Calu3 (cell line): ENCODE measurements around the gene TNFRSF25. TPM values are rescaled to one million over a fixed set of nuclear protein-coding genes. Genes with fewer than 3 reads are reported as not detected.

Experiments
- BruUV-seq: library from RNA; stranded (reverse); fragments of 400-500 nt; replicated peaks from 2 replicates; lab custom pipeline; 2021; lab: Mats Ljungman, UMichigan
- CTCF ChIA-PET: fragments of 300-600 bp; sonication (Branson Sonifier 250); formaldehyde crosslinking; loops from one replicate; lab custom pipeline; 2022; ENCODE audit warnings: antibody characterized with exemption; lab: Charles Lee
- DNase-seq: peaks from one replicate; pipeline ENCODE4 v3.0.0; 2022
- H3K27ac Mint-ChIP-seq: one replicate; pipeline ENCODE4 v1.8.0; 2022; ENCODE audit warnings: mixed read lengths; ENCODE audit not compliant: unreplicated experiment
- H3K27me3 Mint-ChIP-seq: one replicate; pipeline ENCODE4 v1.8.0; 2022; ENCODE audit warnings: mixed read lengths; ENCODE audit not compliant: unreplicated experiment
- H3K36me3 Mint-ChIP-seq: one replicate; pipeline ENCODE4 v1.8.0; 2022; ENCODE audit warnings: mild to moderate bottlenecking, moderate library complexity, mixed read lengths; ENCODE audit not compliant: insufficient read depth, unreplicated experiment
- H3K4me1 Mint-ChIP-seq: one replicate; pipeline ENCODE4 v1.8.0; 2022; ENCODE audit warnings: mild to moderate bottlenecking, low read depth, mixed read lengths; ENCODE audit not compliant: unreplicated experiment
- H3K4me3 Mint-ChIP-seq: one replicate; pipeline ENCODE4 v1.8.0; 2022; ENCODE audit warnings: mild to moderate bottlenecking, low read depth, moderate library complexity, mixed read lengths; ENCODE audit not compliant: unreplicated experiment
- H3K9me3 Mint-ChIP-seq: one replicate; pipeline ENCODE4 v1.8.0; 2022; ENCODE audit warnings: low read depth, mixed read lengths; ENCODE audit not compliant: unreplicated experiment
- intact Hi-C: fragments of 100-400 bp; cut with micrococcal nuclease; formaldehyde crosslinking; loops from one replicate; pipeline ENCODE4 v1.10.0; 2022; ENCODE audit not compliant: unreplicated experiment
- total RNA-seq: library from RNA; stranded (reverse); gene quantifications from 2 replicates; pipeline ENCODE4 v1.2.3, GENCODE V29; 2022
- TF ChIP-seq, protein P1 (sequence below): fragments of 200-600 bp; IDR thresholded peaks from one replicate; pipeline ENCODE4 v1.8.0; 2022; ENCODE audit warnings: antibody characterized with exemption; ENCODE audit not compliant: unreplicated experiment

The TNFRSF25 gene
- total RNA-seq, 1 experiment from 2014 or later: 6.4 TPM

DNA sequence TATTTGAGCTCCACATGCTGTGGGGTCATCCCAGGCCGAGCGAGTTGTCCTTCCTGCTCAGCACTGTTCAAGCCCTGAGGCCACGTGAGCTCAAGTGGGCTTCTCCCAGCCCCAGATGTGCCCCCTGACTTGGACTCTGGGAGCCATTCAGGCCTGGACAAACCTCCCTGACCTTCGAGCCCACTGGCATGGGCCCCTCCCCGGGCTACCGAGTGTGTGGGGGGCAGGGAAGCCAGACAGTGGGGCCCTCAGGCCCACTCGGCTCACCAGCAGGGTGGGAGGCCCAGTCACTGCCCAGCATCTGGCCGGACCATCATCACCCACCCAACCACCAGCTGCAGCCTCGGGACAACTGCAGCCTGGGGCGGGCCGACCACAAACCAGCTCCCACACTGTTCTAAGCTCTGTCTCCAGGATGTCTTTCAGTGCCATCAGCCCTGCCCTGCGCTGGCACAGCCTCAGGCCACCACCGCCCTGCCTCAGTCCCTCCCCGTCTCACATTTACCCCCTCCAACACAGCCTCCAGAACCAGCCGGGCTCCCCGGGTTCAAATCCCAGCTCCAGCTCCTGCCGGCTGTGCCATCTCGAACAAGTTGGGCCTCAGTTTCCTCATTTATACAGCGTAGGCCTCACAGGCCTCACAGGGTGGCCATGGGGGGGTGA, 46.4 kb upstream of the TNFRSF25 start:
- no peaks in the 10 kb centered on the region for H3K36me3 Mint-ChIP-seq
- no peaks in the 10 kb centered on the region for H3K4me1 Mint-ChIP-seq
- no peak overlapping the region for H3K27ac Mint-ChIP-seq
- CTCF ChIA-PET: no interaction called here
- intact Hi-C loops: no loop called here
- H3K27me3 Mint-ChIP-seq: peaks cover 10% of the 10 kb centered on the region
- DNase-seq: no peak
- no peaks in the 10 kb centered on the region for H3K9me3 Mint-ChIP-seq
- BruUV-seq: no TSS peak
- H3K4me3 Mint-ChIP-seq: no peak overlapping the region
- TF ChIP-seq, protein P1, sequence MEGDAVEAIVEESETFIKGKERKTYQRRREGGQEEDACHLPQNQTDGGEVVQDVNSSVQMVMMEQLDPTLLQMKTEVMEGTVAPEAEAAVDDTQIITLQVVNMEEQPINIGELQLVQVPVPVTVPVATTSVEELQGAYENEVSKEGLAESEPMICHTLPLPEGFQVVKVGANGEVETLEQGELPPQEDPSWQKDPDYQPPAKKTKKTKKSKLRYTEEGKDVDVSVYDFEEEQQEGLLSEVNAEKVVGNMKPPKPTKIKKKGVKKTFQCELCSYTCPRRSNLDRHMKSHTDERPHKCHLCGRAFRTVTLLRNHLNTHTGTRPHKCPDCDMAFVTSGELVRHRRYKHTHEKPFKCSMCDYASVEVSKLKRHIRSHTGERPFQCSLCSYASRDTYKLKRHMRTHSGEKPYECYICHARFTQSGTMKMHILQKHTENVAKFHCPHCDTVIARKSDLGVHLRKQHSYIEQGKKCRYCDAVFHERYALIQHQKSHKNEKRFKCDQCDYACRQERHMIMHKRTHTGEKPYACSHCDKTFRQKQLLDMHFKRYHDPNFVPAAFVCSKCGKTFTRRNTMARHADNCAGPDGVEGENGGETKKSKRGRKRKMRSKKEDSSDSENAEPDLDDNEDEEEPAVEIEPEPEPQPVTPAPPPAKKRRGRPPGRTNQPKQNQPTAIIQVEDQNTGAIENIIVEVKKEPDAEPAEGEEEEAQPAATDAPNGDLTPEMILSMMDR: no peak

DNA sequence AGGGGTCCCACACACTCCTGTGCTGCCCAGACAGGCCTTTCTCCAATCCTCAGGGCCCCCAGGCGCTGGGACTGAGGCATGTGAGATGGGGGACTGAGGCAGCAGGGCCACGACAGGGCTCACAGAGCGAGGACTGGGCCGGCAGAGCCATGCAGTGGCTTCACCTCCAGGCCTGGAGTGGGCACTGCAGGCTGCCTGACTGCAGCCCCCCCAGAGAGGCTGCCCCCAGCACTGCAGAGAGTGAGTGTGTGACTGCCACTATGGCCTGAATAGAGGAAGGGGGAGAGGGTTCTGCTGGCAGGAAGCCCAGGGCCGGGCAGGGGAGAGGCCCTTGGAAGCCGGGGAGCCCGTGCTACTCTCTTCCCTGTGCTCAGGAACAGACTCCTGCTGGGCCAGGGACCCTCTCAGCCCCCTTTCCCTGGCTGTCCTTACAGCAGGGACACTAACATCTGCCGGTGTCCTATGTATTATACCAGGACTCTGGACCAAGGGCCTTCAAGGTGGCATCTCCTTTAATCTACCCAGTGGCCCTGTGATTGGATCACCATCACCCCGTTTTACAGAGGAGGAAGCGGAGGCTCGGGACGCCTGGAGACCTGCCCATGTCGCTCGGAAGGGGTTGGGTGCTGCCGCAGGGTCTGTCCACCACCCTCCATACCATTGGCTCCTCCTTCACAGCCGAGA, 45.7 kb upstream of the TNFRSF25 start:
- CTCF ChIA-PET: no interaction called here
- no peak overlapping the region for H3K4me3 Mint-ChIP-seq

DNA sequence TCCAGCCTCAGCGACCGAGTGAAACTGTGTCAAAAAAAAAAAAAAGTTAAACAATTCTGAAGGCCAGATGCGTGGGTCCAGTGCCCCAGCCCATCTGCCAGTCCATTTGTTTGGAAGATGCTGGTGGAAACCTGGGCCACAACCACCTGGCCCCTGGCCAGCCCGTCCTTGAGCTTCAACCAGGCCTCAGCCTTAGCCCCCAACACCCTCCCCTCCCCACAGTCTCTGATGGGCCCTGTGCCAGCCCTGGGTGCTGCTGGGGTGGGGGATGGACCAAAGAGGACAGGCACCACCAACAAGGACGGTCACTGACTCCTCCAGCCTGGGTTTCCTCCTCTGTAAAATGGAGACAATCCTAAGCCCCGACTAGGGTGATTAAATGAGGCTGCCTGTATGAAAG, 45.1 kb upstream of the TNFRSF25 start:
- peaks cover 10% of the 10 kb centered on the region for H3K27me3 Mint-ChIP-seq
- no peaks in the 10 kb centered on the region for H3K36me3 Mint-ChIP-seq
- DNase-seq: no peak
- H3K4me3 Mint-ChIP-seq: no peak overlapping the region
- no peaks in the 10 kb centered on the region for H3K4me1 Mint-ChIP-seq
- no TSS peak for BruUV-seq
- TF ChIP-seq, protein P1: no peak
- intact Hi-C loops: no loop called here
- H3K9me3 Mint-ChIP-seq: no peaks in the 10 kb centered on the region
- H3K27ac Mint-ChIP-seq: no peak overlapping the region
- CTCF ChIA-PET: no interaction called here

More for the DNA sequence above, 45.7 kb upstream of the TNFRSF25 start:
- H3K27ac Mint-ChIP-seq: no peak overlapping the region
- no peak for DNase-seq
- TF ChIP-seq, protein P1: no peak
- intact Hi-C loops: no loop called here
- H3K4me1 Mint-ChIP-seq: no peaks in the 10 kb centered on the region
- no TSS peak for BruUV-seq
- no peaks in the 10 kb centered on the region for H3K9me3 Mint-ChIP-seq
- H3K36me3 Mint-ChIP-seq: no peaks in the 10 kb centered on the region
- H3K27me3 Mint-ChIP-seq: peaks cover 10% of the 10 kb centered on the region

DNA sequence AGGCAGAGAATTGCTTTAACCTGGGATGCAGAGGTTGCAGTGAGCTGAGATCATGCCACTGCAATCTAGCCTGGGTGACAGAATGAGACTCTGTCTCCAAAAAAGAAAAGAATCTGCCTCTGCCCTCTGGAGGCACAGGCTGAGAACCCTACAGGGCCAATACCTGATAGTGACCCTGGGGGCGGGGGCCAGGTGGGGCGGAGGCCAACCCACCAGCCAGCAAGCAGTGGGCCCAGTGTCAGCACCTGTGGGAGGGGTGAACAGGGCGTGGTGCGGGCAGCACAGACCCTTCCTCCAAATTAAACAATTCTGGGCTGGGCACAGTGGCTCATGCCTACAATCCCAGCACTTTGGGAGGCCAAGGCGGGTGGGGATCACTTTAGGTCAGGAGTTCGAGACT, 44.5 kb upstream of the TNFRSF25 start:
- CTCF ChIA-PET: no interaction called here
- Mint-ChIP-seq H3K4me1 (no peaks in the 10 kb centered on the region), H3K9me3 (no peaks in the 10 kb centered on the region), H3K27ac (no peak overlapping the region), H3K4me3 (no peak overlapping the region), H3K36me3 (no peaks in the 10 kb centered on the region), H3K27me3 (peaks cover 14% of the 10 kb centered on the region)
- no TSS peak for BruUV-seq
- TF ChIP-seq, protein P1: no peak
- DNase-seq: no peak
- intact Hi-C loops: no loop called here
